Activated CD8-positive, alpha-beta memory T cell treated with anti-CD3 and anti-CD28 coated beads for 36 hours (primary cell): ENCODE data around the gene ATP2A3. TPM values are rescaled to one million over a fixed set of nuclear protein-coding genes. Genes with fewer than 3 reads are reported as not detected.
"Not testable (repeated sequence)": the region's sequence is repeated elsewhere in the genome, so short reads cannot be mapped to it uniquely, and the experiment has no call there.

Experiments
- CTCF ChIA-PET: fragments of 350-600 bp; sonication (Branson Sonifier 250); formaldehyde crosslinking; loops from one replicate; lab custom pipeline; 2021; ENCODE audit warnings: antibody characterized with exemption; lab: Charles Lee
- POLR2A ChIA-PET: fragments of 350-600 bp; sonication (Branson Sonifier 250); formaldehyde crosslinking; loops from one replicate; lab custom pipeline; 2021; ENCODE audit warnings: antibody characterized with exemption; lab: Charles Lee
- total RNA-seq, 2 experiments: library from RNA; stranded (reverse); gene quantifications; one replicate each; pipeline ENCODE4 v1.2.3, GENCODE V29; 2021

ATP2A3 gene
- total RNA-seq, 2 experiments from 2014 or later = 112 to 116 TPM

DNA sequence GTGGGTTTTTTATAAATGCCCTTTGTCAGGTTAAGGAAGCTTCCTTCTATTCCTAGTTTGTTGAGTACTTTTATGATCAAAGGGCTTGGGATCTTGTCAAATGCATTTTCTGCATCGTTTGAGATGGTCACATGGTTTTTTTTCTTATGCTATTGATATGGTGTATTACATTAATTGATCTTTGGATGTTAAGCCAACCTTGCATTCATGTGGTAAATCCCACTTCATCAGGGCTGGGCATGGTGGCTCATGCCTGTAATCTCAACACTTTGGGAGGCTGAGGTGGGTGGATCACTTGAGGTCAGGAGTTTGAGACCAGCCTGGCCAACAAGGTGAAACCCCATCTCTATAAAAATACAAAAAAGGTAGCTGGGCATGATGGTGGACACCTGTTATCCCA lies 30.8 kb upstream of the ATP2A3 start:
- POLR2A ChIA-PET = no interaction called here
- CTCF ChIA-PET = no interaction called here

DNA sequence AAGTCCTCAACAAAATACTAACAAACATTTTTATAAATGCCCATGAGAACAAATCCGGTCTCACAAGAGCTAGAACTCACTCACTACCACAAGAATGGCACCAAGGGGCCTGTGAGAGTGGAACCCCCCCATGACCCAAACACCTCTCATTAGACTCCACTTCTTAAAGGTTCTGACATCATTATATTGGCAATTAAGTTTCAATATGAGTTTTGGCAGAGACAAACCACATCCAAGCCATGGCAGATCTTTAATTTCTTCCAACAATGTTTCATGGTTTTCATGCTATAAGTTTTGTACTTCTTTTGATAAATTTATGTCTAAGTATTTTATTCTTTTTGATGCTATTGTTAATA lies 30.0 kb upstream of the ATP2A3 start:
- CTCF ChIA-PET = no interaction called here
- POLR2A ChIA-PET = no interaction called here

DNA sequence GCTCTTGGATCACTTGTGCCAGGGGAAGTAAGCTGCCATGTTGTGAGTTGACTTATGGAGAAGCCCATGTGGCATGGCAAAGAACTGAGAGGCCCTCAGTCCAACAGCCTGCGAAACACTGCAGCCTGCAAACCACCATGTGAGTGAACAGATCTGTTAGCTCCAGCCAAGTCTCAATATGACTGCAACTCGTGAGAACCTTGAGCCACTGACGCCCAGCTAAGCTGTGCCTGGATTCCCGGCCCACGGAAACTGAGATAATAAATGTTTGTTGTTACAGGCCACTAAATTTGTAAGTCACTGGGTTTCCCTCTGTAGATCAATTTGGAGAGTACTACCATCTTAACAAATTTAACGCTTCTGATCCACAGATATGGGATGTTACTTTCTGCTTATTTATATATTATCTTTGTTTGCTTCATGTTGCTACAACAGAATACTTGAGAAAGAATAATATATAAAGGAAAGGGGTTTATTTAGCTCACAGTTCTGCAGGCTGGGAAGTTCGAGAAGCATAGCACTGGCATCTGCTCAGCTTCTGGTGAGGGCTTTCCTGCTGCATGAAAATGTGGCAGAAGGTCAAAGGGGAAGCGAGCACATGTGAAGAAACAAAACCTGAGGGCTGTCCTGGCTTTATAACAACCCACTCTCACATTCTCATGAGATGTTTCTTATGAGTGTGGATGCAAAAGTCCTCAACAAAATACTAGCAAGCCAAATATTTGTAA lies 29.4 kb upstream of the ATP2A3 start:
- POLR2A ChIA-PET = no interaction called here
- CTCF ChIA-PET = interaction anchor here (1.5 kb wide), 1 partner anchor 82 kb away, joined by 6 read pairs; no protein-coding TSS in a partner anchor

DNA sequence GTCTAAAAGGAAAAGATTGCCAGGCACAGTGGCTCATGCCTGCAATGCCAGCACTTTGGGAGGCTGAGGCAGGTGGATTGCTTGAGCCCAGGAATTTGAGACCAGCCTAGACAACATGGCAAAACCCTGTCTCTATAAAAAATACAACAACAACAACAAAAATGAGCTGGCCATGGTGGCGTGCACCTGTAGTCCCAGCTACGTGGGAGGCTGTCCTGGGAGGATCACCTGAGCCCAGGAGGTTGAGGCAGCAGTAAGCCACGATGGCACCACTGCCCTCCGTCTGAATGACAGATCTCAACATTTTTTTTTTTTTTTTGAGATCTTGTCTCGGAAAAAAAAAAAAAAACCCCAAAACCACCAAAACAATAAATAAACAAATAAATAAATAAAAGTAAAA lies 28.1 kb upstream of the ATP2A3 start:
- CTCF ChIA-PET = interaction anchor here (0.7 to 1.5 kb wide), 3 partner anchors 18 to 81 kb away, joined by 3 to 6 read pairs (median 4); no protein-coding TSS in a partner anchor
- POLR2A ChIA-PET = interaction anchor here (0.6 kb wide), 1 partner anchor 12 kb away, joined by 3 read pairs; no protein-coding TSS in a partner anchor

DNA sequence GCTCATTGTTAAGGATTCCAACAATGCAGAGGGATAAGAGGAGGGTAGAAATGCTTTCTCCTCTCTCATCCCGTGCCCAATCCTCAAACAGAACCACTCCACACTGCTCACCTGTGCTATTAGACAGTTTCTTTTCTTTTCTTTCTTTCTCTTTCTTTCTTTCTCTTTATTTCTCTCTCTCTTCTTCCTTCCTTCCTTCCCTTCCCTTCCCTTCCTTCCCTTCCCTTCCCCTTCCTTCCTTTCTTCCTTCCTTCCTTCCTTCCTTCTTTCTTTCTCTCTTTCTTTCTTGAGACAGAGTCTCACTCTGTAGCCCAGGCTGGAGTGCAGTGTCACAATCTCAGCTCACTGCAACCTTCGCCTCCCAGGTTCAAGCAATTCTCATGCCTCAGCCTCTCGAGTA lies 27.5 kb upstream of the ATP2A3 start:
- POLR2A ChIA-PET = not testable (repeated sequence)
- CTCF ChIA-PET = interaction anchor here (0.7 to 1.0 kb wide), 2 partner anchors 17 to 78 kb away, joined by 3 to 4 read pairs; no protein-coding TSS in a partner anchor

DNA sequence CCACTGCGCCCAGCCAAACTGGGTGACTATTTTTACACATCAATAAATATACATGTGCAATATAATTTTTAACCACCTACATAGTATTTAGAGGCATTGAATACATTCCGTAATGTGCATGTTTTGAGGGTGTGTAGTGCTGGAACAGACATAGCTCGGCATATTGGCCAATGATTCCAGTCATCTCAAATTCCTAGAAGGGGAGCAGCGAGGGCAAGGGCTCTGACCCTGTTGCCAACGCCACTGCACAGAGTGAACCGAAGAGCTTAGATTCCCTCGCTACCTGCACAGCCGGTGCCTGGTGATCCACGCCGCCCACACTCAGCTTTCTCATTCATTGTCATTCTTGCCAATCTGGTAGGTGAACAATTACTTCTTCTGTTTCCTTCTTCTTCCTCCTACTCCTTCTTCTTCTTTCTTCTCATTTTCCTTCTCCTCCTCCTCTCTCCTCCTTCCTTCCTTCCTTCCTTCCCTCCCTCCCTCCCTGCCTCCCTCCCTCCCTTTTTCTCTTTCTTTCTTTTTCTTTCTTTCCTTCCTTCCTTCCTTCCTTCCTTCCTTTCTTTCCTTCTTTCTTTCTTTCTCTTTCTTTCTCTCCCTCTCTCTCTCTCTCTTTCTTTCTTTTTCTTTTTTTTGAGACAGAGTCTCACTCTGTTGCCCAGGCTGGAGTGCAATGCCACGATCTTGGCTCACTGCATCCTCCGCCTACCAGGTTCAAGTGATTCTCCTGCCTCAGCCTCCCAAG lies 26.3 kb upstream of the ATP2A3 start:
- ChIA-PET CTCF (no interaction called here), POLR2A (no interaction called here)

DNA sequence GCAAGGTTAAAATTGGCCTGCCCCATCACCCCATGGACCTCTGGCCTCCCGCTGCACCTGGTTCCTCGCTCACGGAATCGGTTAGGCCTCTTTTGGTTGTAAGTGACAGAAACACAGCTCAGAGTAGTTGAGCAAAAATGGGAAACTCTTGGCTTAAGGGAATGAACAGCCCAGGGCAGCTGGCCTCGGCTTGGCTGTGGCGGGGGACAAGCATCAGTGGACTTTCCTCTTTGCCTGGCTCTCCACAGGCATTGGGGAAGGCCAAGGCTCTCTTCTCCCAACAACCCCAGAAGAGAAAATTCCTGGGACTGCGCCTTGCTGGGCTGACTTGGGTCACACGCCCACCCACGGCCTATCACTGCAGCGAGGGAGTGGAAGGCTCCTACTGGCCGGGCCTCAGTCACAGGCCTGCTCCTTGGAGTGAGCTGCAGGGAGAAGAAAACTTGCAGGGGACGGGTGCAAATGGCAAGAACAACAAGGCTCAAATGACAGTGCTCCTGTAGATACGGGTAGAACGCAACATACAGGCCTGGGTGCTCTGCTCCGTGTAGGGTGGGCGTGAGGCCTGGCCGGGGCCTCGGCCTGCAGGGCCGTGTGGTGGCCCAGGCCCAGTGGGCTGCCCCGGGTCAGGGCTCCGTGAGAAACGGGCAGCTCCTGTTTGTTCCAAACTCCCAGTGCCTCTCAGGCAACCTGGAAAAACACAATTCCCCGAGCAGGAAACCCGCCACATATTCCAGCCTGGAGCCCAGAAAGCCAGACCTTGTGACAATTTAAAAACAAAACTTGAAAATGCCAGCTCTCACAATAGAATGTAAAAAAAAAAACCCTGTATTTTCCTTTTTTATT lies 25.0 kb upstream of the ATP2A3 start:
- POLR2A ChIA-PET = no interaction called here
- CTCF ChIA-PET = interaction anchor here (1.1 kb wide), 1 partner anchor 24 kb away, joined by 3 read pairs; no protein-coding TSS in a partner anchor

DNA sequence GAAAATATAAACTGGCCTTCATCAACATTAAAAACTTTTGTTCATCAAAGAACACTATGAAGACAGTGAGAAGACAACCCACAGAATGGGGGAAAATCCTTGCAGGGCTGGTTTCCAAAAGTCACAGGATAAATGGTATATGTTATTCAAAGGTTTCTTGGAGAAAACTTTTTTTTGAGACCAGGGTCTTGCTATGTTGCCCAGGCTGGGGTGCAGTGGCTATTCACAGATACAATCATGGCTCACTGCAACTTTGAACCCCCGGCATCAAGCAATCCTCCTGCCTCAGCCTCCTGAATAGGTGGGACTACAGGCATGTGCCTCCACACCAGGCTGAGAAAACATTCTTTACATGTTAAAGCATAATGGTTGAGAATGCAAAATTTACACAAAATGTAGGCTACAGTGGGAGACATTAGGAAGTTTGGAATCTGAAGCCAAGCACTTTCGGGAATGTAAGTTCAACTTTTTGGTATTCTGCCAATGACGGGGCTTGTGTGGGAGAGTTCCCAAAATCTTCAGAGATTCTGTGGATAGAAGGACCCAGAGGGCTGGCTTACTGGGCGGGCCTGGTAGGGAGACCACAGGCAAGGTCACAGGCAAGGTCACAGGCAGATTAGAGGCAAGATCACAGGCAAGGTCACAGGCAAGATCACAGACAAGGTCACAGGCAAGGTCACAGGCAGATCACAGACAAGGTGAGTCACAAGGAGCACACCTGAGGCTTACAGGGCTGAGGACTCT lies 24.2 kb upstream of the ATP2A3 start:
- CTCF ChIA-PET = no interaction called here
- POLR2A ChIA-PET = no interaction called here

DNA sequence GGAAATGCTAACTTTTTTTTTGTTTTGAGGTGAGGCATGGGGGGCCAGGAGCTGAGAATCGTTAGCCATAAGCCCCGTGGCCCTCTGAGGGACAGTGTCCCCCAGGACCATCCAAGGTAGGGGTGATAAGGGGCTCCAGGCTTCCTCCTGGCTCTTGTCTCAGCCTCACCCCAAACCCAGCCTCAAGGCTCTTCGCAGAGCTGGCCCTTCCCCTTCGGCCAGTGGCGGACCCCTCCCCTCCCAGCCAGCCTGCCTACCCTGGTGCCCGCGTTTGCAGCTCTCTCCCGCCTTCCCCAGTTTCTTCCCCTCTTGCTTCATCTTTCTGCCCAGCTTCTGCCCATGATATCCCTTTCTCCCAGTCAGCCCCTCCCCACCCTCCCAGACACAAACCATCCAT lies 22.7 kb upstream of the ATP2A3 start:
- POLR2A ChIA-PET = interaction anchor here (0.6 kb wide), 1 partner anchor 18 kb away, joined by 3 read pairs; no protein-coding TSS in a partner anchor
- CTCF ChIA-PET = interaction anchor here (0.6 kb wide), 1 partner anchor 111 kb away, joined by 3 read pairs; no protein-coding TSS in a partner anchor

DNA sequence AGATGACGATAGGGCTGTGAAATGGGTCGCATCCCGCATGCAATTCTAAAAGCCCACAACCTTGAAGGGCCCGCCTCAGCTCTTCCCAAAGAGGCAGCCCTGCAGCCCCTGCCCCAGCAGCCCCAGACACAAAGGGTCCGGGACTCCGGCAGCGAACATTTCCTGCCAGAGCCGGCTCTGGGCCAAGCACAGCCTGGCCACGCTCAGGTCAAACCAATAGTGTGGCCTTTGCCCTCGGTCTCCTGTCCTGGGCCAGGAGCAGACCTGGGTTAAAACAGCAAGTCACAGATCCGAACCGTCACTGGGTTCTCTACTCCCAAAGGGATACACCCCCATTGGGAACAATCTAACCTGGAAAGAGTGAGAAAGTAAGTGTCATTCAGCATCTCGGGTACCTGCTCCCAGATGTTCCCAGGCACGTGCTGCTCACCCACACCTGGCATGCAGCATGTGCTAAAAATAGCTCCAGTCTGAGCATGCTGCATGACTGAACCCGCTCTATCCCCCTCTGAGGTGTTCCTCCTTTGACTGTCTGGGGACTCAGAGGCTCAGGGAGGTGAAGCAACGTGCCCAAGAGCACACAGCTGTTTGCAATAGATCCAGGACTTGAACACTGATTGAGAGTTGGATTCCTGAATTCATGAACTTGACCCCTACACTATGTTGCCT lies 22.2 kb upstream of the ATP2A3 start:
- POLR2A ChIA-PET = interaction anchor here (0.6 kb wide), 1 partner anchor 18 kb away, joined by 3 read pairs; no protein-coding TSS in a partner anchor

DNA sequence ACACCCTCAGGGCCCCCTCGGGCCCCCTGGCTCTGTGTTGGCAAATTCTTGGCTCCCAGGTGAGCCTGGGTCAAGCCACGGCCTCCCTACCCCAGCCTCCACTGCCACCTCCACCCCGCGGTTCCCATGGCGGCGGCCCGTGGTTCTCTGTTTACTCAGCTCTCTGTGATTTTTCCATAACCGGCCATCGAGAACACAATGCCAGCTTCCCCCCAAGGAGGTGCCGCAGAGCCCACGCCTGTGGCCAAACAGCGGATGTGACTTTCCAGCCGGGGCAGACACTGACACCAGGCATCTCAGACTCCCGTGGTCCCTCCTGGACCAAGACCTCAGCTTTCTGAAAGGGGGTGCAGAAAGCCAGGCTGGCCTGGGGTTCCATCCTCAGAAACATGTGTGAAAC lies 21.6 kb upstream of the ATP2A3 start:
- ChIA-PET CTCF (no interaction called here), POLR2A (no interaction called here)

More for the DNA sequence above, 22.2 kb upstream of the ATP2A3 start:
- CTCF ChIA-PET = no interaction called here

DNA sequence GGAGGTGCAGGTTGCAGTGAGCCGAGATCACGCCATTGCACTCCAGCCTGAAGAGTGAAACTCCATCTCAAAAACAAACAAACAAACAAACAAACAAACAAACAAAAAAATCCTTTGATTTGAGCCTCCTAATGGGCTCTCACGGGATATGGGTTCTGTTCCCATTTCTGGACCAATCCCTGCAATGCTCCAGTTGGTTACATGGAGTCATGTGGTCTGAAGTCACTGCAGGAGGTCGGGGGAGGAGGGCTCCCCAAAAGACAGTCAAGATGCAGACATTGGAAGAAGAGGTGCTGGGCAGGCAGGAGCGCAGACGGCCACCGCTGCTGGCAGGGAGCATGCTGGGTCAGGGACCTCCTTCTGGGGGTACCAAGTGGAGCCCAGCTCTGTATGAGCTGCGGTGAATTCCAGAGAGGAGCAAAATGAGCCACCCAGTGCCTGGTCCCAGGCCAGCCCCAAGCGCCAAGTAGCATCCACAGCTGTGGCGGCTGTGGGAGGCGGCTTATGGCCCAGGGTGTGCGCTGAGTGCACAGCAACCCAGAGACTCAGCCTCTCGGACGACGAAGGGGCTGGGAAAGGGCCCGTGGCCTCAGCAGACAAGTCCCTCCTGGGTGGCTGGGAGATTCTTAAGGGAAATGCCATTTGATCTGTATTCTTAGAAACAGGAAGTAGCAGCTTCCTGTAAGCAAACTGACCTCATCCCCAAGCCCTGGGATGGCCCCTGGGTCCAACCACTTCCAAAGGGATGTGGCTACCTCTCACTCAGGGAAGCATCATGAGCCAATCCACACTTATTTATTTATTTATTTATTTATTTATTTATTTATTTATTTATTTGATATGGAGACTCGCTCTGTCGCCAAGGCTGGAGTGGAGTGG lies 19.6 kb upstream of the ATP2A3 start:
- ChIA-PET CTCF (no interaction called here), POLR2A (no interaction called here)

DNA sequence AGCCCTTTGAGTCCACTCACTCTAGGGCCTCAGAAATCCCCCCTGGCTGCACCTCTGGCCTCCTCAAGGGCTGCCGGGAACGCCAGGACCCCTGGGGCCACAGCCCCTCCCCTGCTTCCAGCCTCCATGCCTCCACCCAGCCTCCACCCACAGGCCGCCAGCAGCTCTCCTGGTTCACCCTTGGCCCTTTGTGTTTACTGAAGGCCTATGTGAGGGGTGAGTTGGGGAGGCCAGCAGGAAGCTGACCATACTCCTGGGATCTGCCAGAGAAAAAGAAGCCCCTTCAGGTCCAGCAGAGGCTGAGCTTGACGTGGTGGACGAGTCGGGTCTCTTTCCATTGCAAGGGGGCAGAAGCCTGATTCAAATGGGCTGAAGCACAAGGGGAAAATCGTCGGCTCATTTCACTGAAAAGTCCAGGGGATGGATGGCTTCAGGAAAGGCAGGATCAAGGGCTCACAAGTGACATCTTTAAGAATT lies 18.3 kb upstream of the ATP2A3 start:
- POLR2A ChIA-PET = interaction anchor here (0.5 kb wide), 1 partner anchor 39 kb away, joined by 3 read pairs; no protein-coding TSS in a partner anchor
- CTCF ChIA-PET = no interaction called here

DNA sequence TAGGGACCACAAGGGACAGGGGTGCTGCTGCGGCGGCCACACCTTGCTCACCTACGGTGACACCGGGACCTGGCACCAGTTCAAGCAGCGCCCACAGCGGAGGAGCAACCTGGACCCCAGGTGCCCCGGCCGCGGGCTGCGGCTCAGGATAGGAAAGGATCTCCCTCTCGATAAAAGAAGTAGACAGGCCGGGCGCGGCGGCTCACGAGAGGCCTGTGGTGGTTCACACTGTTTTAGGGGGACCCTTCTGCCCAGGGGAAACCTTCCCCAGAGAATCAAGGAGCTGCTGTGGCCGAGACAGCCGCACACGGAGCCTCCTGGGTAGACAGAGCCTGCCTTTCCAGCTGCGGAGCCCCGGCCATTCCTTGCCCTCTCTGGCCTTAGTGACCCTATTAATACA lies 17.9 kb upstream of the ATP2A3 start:
- CTCF ChIA-PET = interaction anchor here (0.6 kb wide), 1 partner anchor 323 kb away, joined by 4 read pairs; no protein-coding TSS in a partner anchor
- POLR2A ChIA-PET = interaction anchor here (0.5 kb wide), 1 partner anchor 39 kb away, joined by 3 read pairs; no protein-coding TSS in a partner anchor

DNA sequence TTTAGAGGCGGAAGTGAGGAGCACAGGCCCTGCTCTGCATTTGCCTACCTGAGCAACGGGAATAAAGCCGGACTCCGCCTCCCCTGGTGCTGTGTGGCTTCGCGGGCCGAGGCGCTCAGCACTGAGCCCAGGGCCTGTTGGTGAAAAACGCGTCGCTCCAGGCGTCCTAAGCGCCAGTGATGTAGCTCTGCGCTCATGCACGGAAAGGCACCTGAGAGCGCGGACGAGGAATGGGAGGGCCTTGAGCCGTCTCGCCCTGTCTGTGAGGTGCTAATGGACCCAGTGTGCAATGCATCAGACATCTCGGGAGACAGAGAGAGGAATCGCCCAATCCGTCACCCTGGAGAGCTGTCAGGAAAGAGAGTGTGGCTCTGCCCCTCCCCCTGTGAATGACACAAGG lies 17.2 kb upstream of the ATP2A3 start:
- CTCF ChIA-PET = interaction anchor here (0.6 to 1.0 kb wide), 2 partner anchors 9 to 324 kb away, joined by 3 to 4 read pairs; no protein-coding TSS in a partner anchor
- POLR2A ChIA-PET = no interaction called here

DNA sequence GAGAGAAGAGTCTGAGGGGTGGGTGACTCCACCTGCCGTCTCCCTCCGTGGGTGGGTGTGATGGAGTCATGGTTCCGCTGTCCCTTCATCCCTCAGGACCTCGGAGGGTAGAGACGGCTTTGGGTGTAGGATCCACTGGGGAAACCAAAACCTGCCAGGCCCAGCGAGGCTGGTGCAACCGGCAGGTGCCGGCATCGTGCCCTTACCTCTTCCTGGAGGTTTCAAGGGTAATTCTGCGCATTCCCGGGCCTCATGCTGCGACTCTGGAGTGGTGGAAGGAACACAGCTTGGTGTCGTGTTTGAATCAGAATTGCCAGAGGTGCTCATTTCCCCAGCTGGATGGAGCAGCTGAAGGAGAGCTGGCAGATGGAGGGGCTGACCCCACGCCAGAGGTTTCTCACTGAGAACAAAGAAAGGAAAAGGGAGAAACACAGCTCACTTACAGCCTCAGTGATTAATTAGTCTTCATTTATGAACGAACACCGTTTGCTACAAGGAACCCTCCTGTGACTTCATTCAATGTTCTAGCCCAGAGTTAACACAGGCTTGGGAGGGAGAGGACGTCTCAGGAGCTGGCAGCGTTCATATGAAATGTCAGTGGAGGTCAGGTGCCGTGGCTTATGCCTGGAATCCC lies 16.3 kb upstream of the ATP2A3 start:
- ChIA-PET CTCF (interaction anchor here (1.0 kb wide), 1 partner anchor 8 kb away, joined by 3 read pairs; no protein-coding TSS in a partner anchor), POLR2A (no interaction called here)
